NK-92 (cell line): Measurements from ENCODE around the gene SLC22A8.
"Not testable (repeated sequence)": the region's sequence is repeated elsewhere in the genome, so short reads cannot be mapped to it uniquely, and the experiment has no call there.

Source experiments
- DNase-seq: peaks from one replicate; lab custom pipeline; 2025; ENCODE audit not compliant: unreplicated experiment; lab: John Stamatoyannopoulos, UW

SLC22A8 gene

GRCh38 chr11:62994775-62995174, 20.9 kb downstream of the SLC22A8 start:
- no peak for DNase-seq

- no peak for DNase-seq
These were observed 27.4 kb downstream of the SLC22A8 start for GRCh38 chr11:62988276-62988675.

GRCh38 chr11:62985041-62985750, 30.4 kb downstream of the SLC22A8 start:
- no peak for DNase-seq

- no peak for DNase-seq
These were observed 31.1 kb downstream of the SLC22A8 start, which contains the start of gene SLC22A6 for GRCh38 chr11:62984451-62984991. Gene SLC22A6, minus strand, starts transcription at chr11:62984967. Its CDS starts 277 bp downstream, at chr11:62984690.

GRCh38 chr11:62983536-62984199, 32.0 kb downstream of the SLC22A8 start:
- DNase-seq: no peak

GRCh38 chr11:62981743-62982142, 33.9 kb downstream of the SLC22A8 start:
- no peak for DNase-seq

GRCh38 chr11:62980133-62980760, 35.4 kb downstream of the SLC22A8 start:
- DNase-seq: no peak

- DNase-seq: no peak
These were observed 39.5 kb downstream of the SLC22A8 start for GRCh38 chr11:62976109-62976508.

GRCh38 chr11:62974848-62975522, 40.7 kb downstream of the SLC22A8 start:
- DNase-seq: no peak

GRCh38 chr11:62965574-62965973, 50.1 kb downstream of the SLC22A8 start:
- no peak for DNase-seq

GRCh38 chr11:62962391-62962790, 53.2 kb downstream of the SLC22A8 start:
- no peak for DNase-seq

- no peak for DNase-seq
These were observed 54.5 kb downstream of the SLC22A8 start for GRCh38 chr11:62961017-62961570.

- DNase-seq: no peak
These were observed 56.1 kb downstream of the SLC22A8 start for GRCh38 chr11:62959422-62959980.

GRCh38 chr11:62958547-62959421, 56.9 kb downstream of the SLC22A8 start:
- no peak for DNase-seq

GRCh38 chr11:62957147-62957546, 58.5 kb downstream of the SLC22A8 start:
- DNase-seq: no peak

- no peak for DNase-seq
These were observed 61.2 kb downstream of the SLC22A8 start for GRCh38 chr11:62954478-62954877.

- no peak for DNase-seq
These were observed 61.8 kb downstream of the SLC22A8 start for GRCh38 chr11:62953811-62954210.

GRCh38 chr11:62948765-62949320, 66.8 kb downstream of the SLC22A8 start:
- no peak for DNase-seq

- not testable (repeated sequence) for DNase-seq
These were observed 70.1 kb downstream of the SLC22A8 start for GRCh38 chr11:62945538-62945937.
